HG03097 (cell line): ENCODE measurements around the gene SPRR2F.

Source experiments
- ATAC-seq: cut with Tn5 transposase; IDR thresholded peaks from one replicate; pipeline ENCODE4 v1.9.1; 2021; ENCODE audit not compliant: unreplicated experiment, low FRiP score

The SPRR2F gene

GRCh38 chr1:153081736-153082135 lies 31.6 kb downstream of the SPRR2F start:
- ATAC-seq, result no peak

- ATAC-seq, result no peak
Measured at GRCh38 chr1:153072806-153073726, 40.2 kb downstream of the SPRR2F start.

GRCh38 chr1:153071511-153071910 lies 41.8 kb downstream of the SPRR2F start, which contains the start of gene SPRR2B:
TSS of gene SPRR2B (minus strand) at chr1:153071611. CDS start at chr1:153070839, 772 bp downstream.
- no peak for ATAC-seq

- no peak for ATAC-seq
Measured at GRCh38 chr1:153070243-153070642, 43.1 kb downstream of the SPRR2F start.
